Suprapubic skin (tissue), 4 donors: ENCODE data around the gene RFK. TPM values are rescaled to one million over a fixed set of nuclear protein-coding genes. Genes with fewer than 3 reads are reported as not detected.

ENCODE experiments used
- DNase-seq, 2 donors: peaks; one replicate each; pipeline ENCODE4 v3.0.0-alpha.2; 2019; ENCODE audit warnings: low spot score in 2 of 2
- H3K27ac ChIP-seq: fragments of 200-600 bp; sonication (generic); one replicate; pipeline ENCODE4 v1.5.1; 2019
- H3K27me3 ChIP-seq: fragments of 200-600 bp; sonication (generic); one replicate; pipeline ENCODE4 v1.5.1; 2019
- H3K36me3 ChIP-seq: fragments of 200-600 bp; sonication (generic); one replicate; pipeline ENCODE4 v1.5.1; 2019
- H3K4me1 ChIP-seq: fragments of 200-600 bp; sonication (generic); one replicate; pipeline ENCODE4 v1.5.1; 2019
- H3K4me3 ChIP-seq: fragments of 200-600 bp; sonication (generic); one replicate; pipeline ENCODE4 v1.5.1; 2019; ENCODE audit warnings: mild to moderate bottlenecking
- H3K9me3 ChIP-seq: fragments of 200-600 bp; sonication (generic); one replicate; pipeline ENCODE4 v1.5.1; 2019
- CTCF ChIP-seq, 2 donors: fragments of 200-600 bp in 1 of 2; fragments of 450-650 bp in 1 of 2; sonication (generic) in 1 of 2; IDR thresholded peaks; one replicate each; pipeline ENCODE4 v1.5.1; 2016 to 2019; ENCODE audit warnings: antibody characterized with exemption in 2 of 2, mild to moderate bottlenecking in 1 of 2, moderate library complexity in 1 of 2
- EP300 ChIP-seq: sonication (generic); formaldehyde crosslinking; IDR thresholded peaks from one replicate; pipeline ENCODE4 v1.6.1; 2017; ENCODE audit warnings: antibody characterized with exemption
- POLR2A ChIP-seq, 2 donors: fragments of 450-650 bp; IDR thresholded peaks; one replicate each; pipeline ENCODE4 v1.6.1; 2017; ENCODE audit warnings: antibody characterized with exemption in 2 of 2, mild to moderate bottlenecking in 2 of 2, moderate library complexity in 2 of 2
- POLR2AphosphoS5 ChIP-seq, 3 donors: sonication (generic); formaldehyde crosslinking; IDR thresholded peaks; one replicate each; pipeline ENCODE4 v1.6.1; 2017; ENCODE audit warnings: antibody characterized with exemption in 3 of 3
- WGBS: methylation state at CpG from one replicate; pipeline ENCODE4 v1.1.5; 2018; 5-methylcytosine and 5-hydroxymethylcytosine counted together
- total RNA-seq, 4 donors: library from RNA; depleted of rRNA; stranded (reverse); fragments of >200 nt; gene quantifications; one replicate each; pipeline ENCODE4 v1.1.0, GENCODE V29; 2016

RFK gene
- total RNA-seq, 4 donors from 2014 or later = 6.3 to 14.4 (median 10.5) TPM

DNA sequence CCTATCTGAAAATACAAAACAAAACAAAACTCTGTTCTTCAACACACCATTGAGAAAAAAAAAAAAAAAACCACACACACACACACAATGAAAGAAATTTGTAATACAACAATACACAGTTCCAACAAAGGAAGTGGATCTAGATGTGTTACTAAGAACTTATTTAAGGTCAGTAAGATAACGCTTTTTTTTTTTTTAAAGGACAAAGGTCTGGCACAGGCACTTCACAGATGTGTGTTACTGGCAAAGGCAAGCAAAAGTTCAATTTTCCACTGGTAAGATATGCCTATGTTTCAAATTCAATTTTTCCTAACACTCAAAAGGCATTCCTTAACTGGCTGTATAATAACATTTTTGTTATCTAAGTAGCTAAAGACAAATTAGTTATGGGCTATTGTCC is 3.6 kb downstream of the RFK start:
- peaks cover 17% of the 10 kb centered on the region for H3K4me1 ChIP-seq
- no peak for DNase-seq
- H3K27me3 ChIP-seq = no peaks in the 10 kb centered on the region
- H3K9me3 ChIP-seq = no peaks in the 10 kb centered on the region
- peaks cover 12% of the 10 kb centered on the region for H3K36me3 ChIP-seq
- no peak overlapping the region for H3K27ac ChIP-seq
- no peak overlapping the region for H3K4me3 ChIP-seq
- TF ChIP-seq EP300 (no peak), CTCF (IDR thresholded peaks at IDR 0.05) (no peak), POLR2AphosphoS5 (IDR thresholded peaks at IDR 0.05) (no peak), POLR2A (IDR thresholded peaks at IDR 0.05) (no peak)
- 60% methylated on average over 1 of the region's 1 CpG for WGBS

- WGBS = 46% methylated on average over 2 of the region's 2 CpGs
- H3K27ac ChIP-seq = no peak overlapping the region
- DNase-seq = no peak
- H3K9me3 ChIP-seq = no peaks in the 10 kb centered on the region
- no peak for TF ChIP-seq POLR2A (IDR thresholded peaks at IDR 0.05)
- no peak for TF ChIP-seq CTCF (IDR thresholded peaks at IDR 0.05)
- TF ChIP-seq POLR2AphosphoS5 (IDR thresholded peaks at IDR 0.05) = no peak
- TF ChIP-seq EP300 = no peak
- peaks cover 6% of the 10 kb centered on the region for H3K4me1 ChIP-seq
- no peaks in the 10 kb centered on the region for H3K27me3 ChIP-seq
- H3K4me3 ChIP-seq = no peak overlapping the region
- H3K36me3 ChIP-seq = peaks cover 2% of the 10 kb centered on the region
Observed at GRCh38 chr9:76379494-76379893, 14.7 kb downstream of the RFK start.

GRCh38 chr9:76378367-76379073 is 15.7 kb downstream of the RFK start:
- WGBS = 90% methylated on average over 6 of the region's 6 CpGs
- Histone ChIP-seq H3K9me3 (no peaks in the 10 kb centered on the region), H3K4me1 (peaks cover 9% of the 10 kb centered on the region), H3K27me3 (no peaks in the 10 kb centered on the region), H3K36me3 (no peaks in the 10 kb centered on the region), H3K27ac (no peak overlapping the region), H3K4me3 (no peak overlapping the region)
- TF ChIP-seq EP300 (no peak), CTCF (IDR thresholded peaks at IDR 0.05) (no peak), POLR2A (IDR thresholded peaks at IDR 0.05) (no peak), POLR2AphosphoS5 (IDR thresholded peaks at IDR 0.05) (no peak)
- DNase-seq = no peak

- Histone ChIP-seq H3K4me1 (peaks cover 14% of the 10 kb centered on the region), H3K27me3 (no peaks in the 10 kb centered on the region), H3K9me3 (no peaks in the 10 kb centered on the region), H3K36me3 (no peaks in the 10 kb centered on the region), H3K4me3 (no peak overlapping the region), H3K27ac (no peak overlapping the region)
- TF ChIP-seq CTCF (IDR thresholded peaks at IDR 0.05) (no peak), EP300 (no peak), POLR2AphosphoS5 (IDR thresholded peaks at IDR 0.05) (no peak), POLR2A (IDR thresholded peaks at IDR 0.05) (no peak)
- no peak for DNase-seq
Observed at GRCh38 chr9:76377791-76378190, 16.4 kb downstream of the RFK start.

DNA sequence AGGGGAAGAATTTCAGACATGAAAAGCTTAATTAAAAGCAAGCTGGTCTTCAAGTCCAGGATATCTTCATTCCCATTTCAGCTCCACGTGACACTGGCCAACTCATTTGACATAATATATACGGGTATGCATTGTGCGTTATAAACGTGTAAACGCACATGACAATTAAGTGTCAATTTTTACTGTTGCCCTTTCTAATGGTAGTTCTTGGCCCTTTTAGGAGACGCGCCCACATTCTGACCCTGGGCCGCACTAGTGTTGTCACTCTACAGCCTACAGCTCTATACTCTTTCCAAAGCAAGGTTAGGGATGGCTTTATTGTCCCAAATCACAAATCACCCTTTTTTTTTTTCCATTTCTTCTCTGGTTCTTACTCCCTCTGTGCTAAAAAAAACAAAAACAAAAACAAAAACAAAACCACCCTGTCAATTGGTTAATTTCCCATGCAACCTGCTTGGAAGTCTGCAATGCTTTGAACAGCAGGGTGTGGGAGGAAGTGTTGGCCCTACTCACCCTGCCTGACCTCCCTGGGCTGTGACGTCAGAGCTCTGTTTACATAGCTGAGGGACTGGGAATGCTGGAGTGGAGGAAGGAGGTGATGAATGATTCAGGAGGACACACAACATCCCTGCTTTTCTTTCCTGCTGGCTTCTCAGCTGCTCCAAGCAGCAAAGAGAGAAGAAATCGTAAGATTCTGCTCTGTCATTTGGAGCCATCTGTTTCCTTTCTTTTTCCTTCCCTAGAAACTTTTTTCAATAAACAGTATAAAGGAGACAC is 19.3 kb downstream of the RFK start:
- H3K4me1 ChIP-seq = peaks cover 21% of the 10 kb centered on the region

More for the DNA sequence above, 19.3 kb downstream of the RFK start:
- no peak for TF ChIP-seq POLR2A (IDR thresholded peaks at IDR 0.05)
- TF ChIP-seq POLR2AphosphoS5 (IDR thresholded peaks at IDR 0.05) = no peak
- TF ChIP-seq CTCF (IDR thresholded peaks at IDR 0.05) = no peak
- TF ChIP-seq EP300 = no peak
- WGBS = 77% methylated on average over 10 of the region's 10 CpGs
- Histone ChIP-seq H3K27me3 (no peaks in the 10 kb centered on the region), H3K36me3 (no peaks in the 10 kb centered on the region), H3K27ac (no peak overlapping the region), H3K9me3 (no peaks in the 10 kb centered on the region), H3K4me3 (no peak overlapping the region)
- DNase-seq = no peak
